Astrocyte of the cerebellum (primary cell): ENCODE data around the gene MX2.

ENCODE experiments used
- DNase-seq: peaks from one replicate; pipeline ENCODE4 v3.0.0-alpha.2; 2011; ENCODE audit warnings: low read depth
- H3K4me3 ChIP-seq: 2 replicates; pipeline ENCODE4 v1.5.1; 2011; ENCODE audit warnings: mild to moderate bottlenecking, low read depth, low read length, moderate library complexity
- CTCF ChIP-seq: IDR thresholded peaks from 2 replicates; pipeline ENCODE4 v1.5.1; 2012; ENCODE audit warnings: low read length, low read depth, moderate library complexity, mild to moderate bottlenecking; ENCODE audit errors: missing control alignments
- in situ Hi-C: cut with HindIII; loops from 2 replicates; pipeline ENCODE4 v1.10.0; 2017; ENCODE audit warnings: low sequenced_read_pairs

The MX2 gene

GRCh38 chr21:41342035-41342434 is 19.8 kb upstream of the MX2 start:
- in situ Hi-C loops, result no loop called here
- DNase-seq, result no peak
- H3K4me3 ChIP-seq, result no peak overlapping the region
- TF ChIP-seq CTCF, result no peak

GRCh38 chr21:41344146-41344545 is 17.7 kb upstream of the MX2 start:
- TF ChIP-seq CTCF, result no peak
- in situ Hi-C loops, result no loop called here
- no peak overlapping the region for H3K4me3 ChIP-seq
- DNase-seq, result no peak

- DNase-seq, result no peak
- in situ Hi-C loops, result no loop called here
- no peak for TF ChIP-seq CTCF
- H3K4me3 ChIP-seq, result no peak overlapping the region
Measured at GRCh38 chr21:41345356-41345755, 16.5 kb upstream of the MX2 start.

- TF ChIP-seq CTCF, result no peak
- no peak overlapping the region for H3K4me3 ChIP-seq
- in situ Hi-C loops, result no loop called here
- no peak for DNase-seq
Measured at GRCh38 chr21:41345934-41346685, 15.7 kb upstream of the MX2 start.

- no peak for TF ChIP-seq CTCF
- in situ Hi-C loops, result no loop called here
- DNase-seq, result no peak
- H3K4me3 ChIP-seq, result no peak overlapping the region
Measured at GRCh38 chr21:41346758-41347157, 15.1 kb upstream of the MX2 start.

- no peak overlapping the region for H3K4me3 ChIP-seq
- DNase-seq, result no peak
- no peak for TF ChIP-seq CTCF
- in situ Hi-C loops, result no loop called here
Measured at GRCh38 chr21:41348434-41348833, 13.4 kb upstream of the MX2 start.
